HG03432 (cell line): ENCODE results near the gene NCF4.
A peak's percentile ranks its signal among the peaks of the same experiment; 100 is the strongest.

ENCODE experiments used
- ATAC-seq: cut with Tn5 transposase; IDR thresholded peaks from one replicate; pipeline ENCODE4 v1.9.1; 2021; ENCODE audit warnings: mild to moderate bottlenecking, moderate library complexity; ENCODE audit not compliant: unreplicated experiment

The NCF4 gene

GRCh38 chr22:36892292-36892691, 31.5 kb downstream of the NCF4 start:
- no peak for ATAC-seq

- no peak for ATAC-seq
Measured at GRCh38 chr22:36893262-36893661, 32.5 kb downstream of the NCF4 start.

- ATAC-seq: no peak
Measured at GRCh38 chr22:36894266-36894665, 33.5 kb downstream of the NCF4 start.

GRCh38 chr22:36897611-36898010, 36.8 kb downstream of the NCF4 start:
- no peak for ATAC-seq

GRCh38 chr22:36898690-36899089, 37.9 kb downstream of the NCF4 start:
- ATAC-seq: no peak

- no peak for ATAC-seq
Measured at GRCh38 chr22:36899498-36899897, 38.7 kb downstream of the NCF4 start.

- ATAC-seq: no peak
Measured at GRCh38 chr22:36900225-36900624, 39.4 kb downstream of the NCF4 start.

GRCh38 chr22:36900880-36901279, 40.1 kb downstream of the NCF4 start:
- ATAC-seq: no peak

- peak; percentile 80 for ATAC-seq
Measured at GRCh38 chr22:36901411-36902142, 40.8 kb downstream of the NCF4 start.

- ATAC-seq: no peak
Measured at GRCh38 chr22:36902143-36902926, 41.5 kb downstream of the NCF4 start.

- no peak for ATAC-seq
Measured at GRCh38 chr22:36904260-36904880, 43.6 kb downstream of the NCF4 start.

- ATAC-seq: no peak
Measured at GRCh38 chr22:36907253-36908195, 46.7 kb downstream of the NCF4 start.

GRCh38 chr22:36910461-36910860, 49.7 kb downstream of the NCF4 start:
- no peak for ATAC-seq

GRCh38 chr22:36911887-36912661, 51.3 kb downstream of the NCF4 start:
- no peak for ATAC-seq

GRCh38 chr22:36912694-36913426, 52.1 kb downstream of the NCF4 start:
- no peak for ATAC-seq

- no peak for ATAC-seq
Measured at GRCh38 chr22:36913427-36914389, 52.9 kb downstream of the NCF4 start, which contains the start of gene CSF2RB. CSF2RB (plus strand) TSS chr22:36913628; CDS start chr22:36922208, 8,580 bp downstream.

- ATAC-seq: no peak
Measured at GRCh38 chr22:36914390-36914752, 53.6 kb downstream of the NCF4 start.

GRCh38 chr22:36916034-36916433, 55.2 kb downstream of the NCF4 start:
- ATAC-seq: no peak
